NCI-H146 treated with DMSO at 0.1 percent for 48 hours (cell line): ENCODE results near the gene S100P.
A peak's percentile ranks its signal among the peaks of the same experiment; 100 is the strongest.
"Not testable (repeated sequence)": the region's sequence is repeated elsewhere in the genome, so short reads cannot be mapped to it uniquely, and the experiment has no call there.

Source experiments
- DNase-seq: peaks from one replicate; lab custom pipeline; 2025; ENCODE audit not compliant: unreplicated experiment; lab: John Stamatoyannopoulos, UW

The S100P gene

GRCh38 chr4:6720202-6720699 lies 26.6 kb downstream of the S100P start:
- peak; percentile 29 for DNase-seq

GRCh38 chr4:6721121-6721520 lies 27.4 kb downstream of the S100P start:
- no peak for DNase-seq

- DNase-seq = no peak
Observed at GRCh38 chr4:6722891-6723290, 29.2 kb downstream of the S100P start.

GRCh38 chr4:6723851-6724250 lies 30.2 kb downstream of the S100P start:
- no peak for DNase-seq

- no peak for DNase-seq
Observed at GRCh38 chr4:6724421-6725111, 30.9 kb downstream of the S100P start.

GRCh38 chr4:6725427-6725961 lies 31.8 kb downstream of the S100P start:
- not testable (repeated sequence) for DNase-seq

- DNase-seq = no peak
Observed at GRCh38 chr4:6727081-6727942, 33.6 kb downstream of the S100P start.

GRCh38 chr4:6727943-6728250 lies 34.2 kb downstream of the S100P start:
- no peak for DNase-seq

- no peak for DNase-seq
Observed at GRCh38 chr4:6728320-6729029, 34.8 kb downstream of the S100P start.

GRCh38 chr4:6730603-6731317 lies 37.1 kb downstream of the S100P start:
- DNase-seq = no peak

- no peak for DNase-seq
Observed at GRCh38 chr4:6731318-6731675, 37.6 kb downstream of the S100P start.

GRCh38 chr4:6731780-6732179 lies 38.1 kb downstream of the S100P start:
- DNase-seq = no peak

GRCh38 chr4:6732441-6733357 lies 39.0 kb downstream of the S100P start:
- no peak for DNase-seq

- DNase-seq = no peak
Observed at GRCh38 chr4:6733358-6734164, 39.9 kb downstream of the S100P start.

GRCh38 chr4:6734165-6734786 lies 40.6 kb downstream of the S100P start:
- no peak for DNase-seq

GRCh38 chr4:6739920-6740319 lies 46.2 kb downstream of the S100P start:
- no peak for DNase-seq

- DNase-seq = no peak
Observed at GRCh38 chr4:6740347-6740746, 46.7 kb downstream of the S100P start.

- DNase-seq = no peak
Observed at GRCh38 chr4:6742507-6742906, 48.8 kb downstream of the S100P start.

GRCh38 chr4:6742989-6743388 lies 49.3 kb downstream of the S100P start:
- DNase-seq = no peak
